ENCODE results near the gene ZFP62. TPM values are rescaled to one million over a fixed set of nuclear protein-coding genes. Genes with fewer than 3 reads are reported as not detected.

The ZFP62 gene
- total RNA-seq, 2 experiments from 2014 or later = 23.2 to 25.2 TPM

DNA sequence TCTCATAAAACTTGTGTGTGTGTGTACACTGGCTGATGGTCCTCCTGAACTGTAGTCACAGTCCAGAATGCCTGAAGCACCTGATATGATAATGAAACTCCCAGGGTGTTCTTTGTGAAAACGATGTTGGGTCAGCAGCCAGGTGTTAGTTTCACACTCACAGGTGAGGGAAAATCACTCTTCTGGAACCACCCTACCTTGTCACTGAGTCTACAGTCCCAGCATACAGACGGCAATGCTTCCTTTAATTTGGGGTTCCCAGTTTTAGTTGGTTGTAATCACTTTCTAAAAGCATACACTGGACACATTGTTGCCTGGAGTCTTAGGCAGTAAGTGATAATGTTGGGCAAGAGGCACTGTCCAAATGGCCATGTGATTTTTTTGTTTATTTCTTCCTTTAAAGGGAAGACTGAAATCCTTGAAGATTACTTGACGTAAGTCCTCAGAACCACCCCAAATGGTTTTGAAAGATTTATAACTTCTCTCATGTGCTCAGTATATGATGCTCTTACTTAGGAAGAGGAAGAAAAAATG is 40.2 kb downstream of the ZFP62 start:
- H3K9me3 Mint-ChIP-seq (ENCODE audit: low read depth) = no peaks in the 10 kb centered on the region
- CTCF ChIA-PET = interaction anchor here (1.4 to 1.6 kb wide), 2 partner anchors 9 to 40 kb away, joined by 3 to 9 read pairs; partner anchors contain the start of gene ZFP62
- peaks cover 17% of the 10 kb centered on the region for H3K4me1 Mint-ChIP-seq
- H3K36me3 Mint-ChIP-seq = no peaks in the 10 kb centered on the region
- ATAC-seq (no peak), DNase-seq (peak; percentile 18)
- H3K27me3 Mint-ChIP-seq = no peaks in the 10 kb centered on the region
- H3K4me3 Mint-ChIP-seq = no peak overlapping the region
- no peak overlapping the region for H3K27ac Mint-ChIP-seq

DNA sequence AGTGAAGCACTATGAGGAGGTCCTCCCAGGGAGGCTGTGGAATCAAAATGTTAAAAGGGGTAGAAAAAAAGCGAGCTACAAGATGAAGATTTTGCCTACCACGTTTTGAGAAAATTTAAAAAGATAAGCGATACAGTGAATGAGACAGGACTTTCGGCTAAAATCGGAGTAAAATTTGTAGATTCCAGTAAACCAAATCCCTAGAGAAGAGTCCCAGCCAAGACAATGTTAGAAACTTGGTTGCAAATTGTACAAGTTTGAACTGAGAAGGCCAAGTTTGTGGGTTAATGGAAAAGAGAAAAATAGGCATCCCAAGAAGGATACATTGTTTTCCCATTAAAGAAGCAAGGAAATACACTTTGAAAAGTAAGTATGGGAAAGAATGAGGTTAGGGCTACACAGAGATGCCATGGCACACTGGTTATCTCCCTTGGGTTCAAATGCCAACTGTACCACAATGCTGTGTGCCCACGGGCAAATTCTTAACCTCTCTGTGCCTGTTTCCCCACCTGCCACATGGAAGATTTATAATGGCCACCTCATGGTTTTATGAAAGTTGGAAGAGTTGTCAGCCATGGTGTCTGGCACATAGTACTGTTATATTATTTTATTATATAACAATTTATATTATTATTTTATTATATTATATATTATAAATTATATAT is 42.3 kb downstream of the ZFP62 start:
- CTCF ChIA-PET = interaction anchor here (0.9 to 1.0 kb wide), 2 partner anchors 12 kb away, joined by 3 read pairs; no protein-coding TSS in a partner anchor
- DNase-seq (no peak), ATAC-seq (no peak)
- Mint-ChIP-seq H3K4me1 (peaks cover 20% of the 10 kb centered on the region), H3K27ac (no peak overlapping the region), H3K36me3 (no peaks in the 10 kb centered on the region), H3K9me3 (ENCODE audit: low read depth) (no peaks in the 10 kb centered on the region), H3K27me3 (no peaks in the 10 kb centered on the region), H3K4me3 (no peak overlapping the region)

DNA sequence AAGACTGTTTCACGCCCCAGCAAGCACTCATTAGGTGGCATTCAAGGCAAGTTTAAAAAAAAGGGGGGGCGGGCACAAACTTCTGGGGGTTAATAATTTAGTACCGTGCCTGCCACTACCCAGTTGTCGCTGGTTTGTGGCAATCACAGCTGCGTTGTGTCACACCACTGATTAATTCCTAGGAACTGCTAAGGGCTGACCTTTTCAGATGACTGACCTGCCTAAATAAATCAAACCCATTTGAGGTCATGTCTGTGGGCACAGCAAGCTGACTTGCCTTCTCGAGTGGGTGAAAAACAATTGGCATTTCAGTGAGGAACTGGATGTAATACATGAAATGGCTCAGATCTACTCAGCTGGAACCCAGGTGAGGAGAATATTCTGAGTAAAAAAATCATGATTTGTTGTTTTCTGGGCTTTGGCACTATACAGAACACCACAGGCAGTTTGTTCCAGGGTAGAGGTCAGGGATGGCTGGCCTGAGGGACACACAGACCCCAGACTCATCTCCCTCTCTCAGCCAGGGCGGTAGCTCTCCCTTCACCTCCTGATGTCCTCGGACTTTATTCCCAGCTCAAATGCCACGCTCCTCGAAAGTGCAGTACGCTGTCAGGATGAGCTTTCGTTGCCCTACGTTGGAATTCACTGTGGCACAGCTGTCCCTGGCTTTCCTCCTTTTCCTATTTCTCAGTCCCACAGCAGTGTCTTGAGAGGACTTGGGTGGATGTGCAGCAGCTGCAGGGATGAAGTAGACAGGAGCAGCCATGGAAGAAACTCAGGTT is 43.0 kb downstream of the ZFP62 start:
- DNase-seq (no peak), ATAC-seq (no peak)
- Mint-ChIP-seq H3K4me1 (peaks cover 24% of the 10 kb centered on the region), H3K9me3 (ENCODE audit: low read depth) (no peaks in the 10 kb centered on the region), H3K27me3 (no peaks in the 10 kb centered on the region), H3K27ac (no peak overlapping the region), H3K4me3 (no peak overlapping the region), H3K36me3 (no peaks in the 10 kb centered on the region)
- CTCF ChIA-PET = interaction anchor here (0.9 to 1.0 kb wide), 3 partner anchors 12 to 15 kb away, joined by 3 read pairs; no protein-coding TSS in a partner anchor

DNA sequence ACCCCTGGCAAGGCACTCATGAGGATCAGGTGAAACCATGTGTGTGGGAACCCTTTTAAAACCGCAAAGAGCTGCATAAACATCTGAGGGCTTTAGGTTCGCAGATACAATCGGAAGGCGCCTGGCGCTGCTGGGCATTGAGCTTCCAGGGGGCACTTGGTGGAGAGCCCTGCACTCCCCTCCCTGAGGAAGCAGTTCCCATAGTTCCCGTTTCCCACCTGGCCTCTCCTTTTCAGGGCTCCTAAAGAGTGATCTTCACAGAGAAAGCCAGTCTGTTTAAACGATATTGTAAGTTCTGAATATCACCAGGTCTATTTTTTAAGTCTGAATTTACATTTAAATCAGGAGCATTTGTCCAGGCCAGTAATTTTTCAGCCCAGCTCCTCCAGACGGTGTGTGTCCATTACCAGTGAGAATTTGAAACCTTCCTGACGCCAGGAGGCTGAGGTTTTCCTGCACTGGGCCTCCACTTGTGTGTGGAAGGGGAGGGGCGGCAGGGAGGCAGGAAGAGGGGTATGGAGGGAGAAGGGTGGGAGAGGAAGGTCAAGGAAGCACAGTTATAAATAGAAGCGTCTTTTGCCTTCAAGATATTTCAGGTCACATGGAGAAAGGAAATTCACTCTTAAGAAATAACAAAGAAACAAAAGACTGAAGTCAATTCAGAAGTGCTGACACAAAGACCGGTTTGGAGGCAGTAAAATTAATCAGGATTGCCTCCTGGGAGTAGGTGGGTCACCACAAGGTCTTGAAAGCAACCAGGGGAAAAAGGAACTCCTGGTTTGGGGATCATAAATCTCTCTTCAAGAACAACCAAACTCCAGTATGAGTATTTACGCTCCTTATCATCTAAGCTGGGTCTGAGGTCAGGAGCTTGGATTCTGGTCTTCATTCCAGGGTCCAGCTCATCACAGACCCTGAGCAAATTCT is 44.2 kb downstream of the ZFP62 start:
- CTCF ChIA-PET = interaction anchor here (1.0 kb wide), 1 partner anchor 14 kb away, joined by 3 read pairs; no protein-coding TSS in a partner anchor
- peak; percentile 25 for DNase-seq

DNA sequence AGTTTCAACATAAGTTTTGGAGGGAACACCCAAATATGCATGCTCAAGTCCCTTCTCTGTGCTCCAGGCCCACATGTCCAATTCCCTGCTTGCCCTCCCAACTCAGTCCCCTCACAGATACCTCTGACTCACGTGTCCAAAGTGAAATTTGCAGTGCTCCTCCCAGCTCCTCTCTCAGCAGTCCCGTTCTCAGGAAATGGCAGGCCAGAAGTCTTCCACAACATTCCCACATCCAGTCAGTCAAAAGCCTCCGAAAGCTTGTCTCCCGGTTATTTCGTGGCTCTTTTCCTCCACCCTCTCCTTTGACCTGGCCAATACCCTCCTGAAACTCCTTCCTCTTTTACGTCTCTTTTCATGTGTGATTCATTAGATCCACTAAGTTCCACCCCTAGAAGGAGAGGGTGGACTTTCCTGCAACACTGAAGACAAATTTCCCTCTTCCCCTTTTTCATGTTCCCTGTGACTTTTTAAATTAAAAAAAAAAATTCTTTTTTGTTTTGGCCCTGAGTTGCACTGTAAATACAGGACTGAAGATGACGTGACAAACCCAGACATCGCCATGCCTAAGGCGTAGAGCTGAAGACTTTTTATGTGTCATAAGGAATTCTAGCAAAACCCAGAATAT is 45.7 kb downstream of the ZFP62 start:
- no peaks in the 10 kb centered on the region for H3K36me3 Mint-ChIP-seq
- DNase-seq (no peak), ATAC-seq (no peak)
- no peak overlapping the region for H3K4me3 Mint-ChIP-seq
- H3K4me1 Mint-ChIP-seq = peaks cover 36% of the 10 kb centered on the region
- no peaks in the 10 kb centered on the region for H3K9me3 Mint-ChIP-seq (ENCODE audit: low read depth)
- CTCF ChIA-PET = no interaction called here
- H3K27me3 Mint-ChIP-seq = no peaks in the 10 kb centered on the region
- no peak overlapping the region for H3K27ac Mint-ChIP-seq

More for the DNA sequence above, 44.2 kb downstream of the ZFP62 start:
- peaks cover 29% of the 10 kb centered on the region for H3K4me1 Mint-ChIP-seq
- H3K4me3 Mint-ChIP-seq = no peak overlapping the region
- no peaks in the 10 kb centered on the region for H3K36me3 Mint-ChIP-seq
- peak; percentile 34 for ATAC-seq
- H3K9me3 Mint-ChIP-seq (ENCODE audit: low read depth) = no peaks in the 10 kb centered on the region
- no peak overlapping the region for H3K27ac Mint-ChIP-seq
- no peaks in the 10 kb centered on the region for H3K27me3 Mint-ChIP-seq

DNA sequence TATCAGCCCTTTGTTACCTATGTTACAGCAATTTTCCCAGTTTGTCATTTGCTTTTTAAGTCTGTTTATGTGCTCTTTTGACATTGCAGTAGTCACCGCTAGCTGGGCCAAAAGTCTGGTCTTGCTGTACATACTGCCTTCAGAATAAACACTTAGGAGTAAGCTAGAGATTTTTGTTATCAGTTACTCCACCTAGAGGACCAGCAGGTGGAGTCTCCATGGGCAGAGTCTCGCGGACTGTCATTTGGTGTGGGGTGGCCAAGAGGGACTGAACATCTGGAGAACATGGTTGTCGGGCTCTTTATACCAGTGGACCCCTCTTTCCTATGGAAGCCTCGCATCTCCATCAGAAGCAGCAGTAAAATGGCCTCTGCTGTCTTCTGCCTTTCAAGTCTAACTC is 47.7 kb downstream of the ZFP62 start:
- Mint-ChIP-seq H3K9me3 (ENCODE audit: low read depth) (no peaks in the 10 kb centered on the region), H3K4me3 (no peak overlapping the region), H3K4me1 (peaks cover 42% of the 10 kb centered on the region), H3K27me3 (no peaks in the 10 kb centered on the region), H3K36me3 (peaks cover 3% of the 10 kb centered on the region), H3K27ac (no peak overlapping the region)
- DNase-seq (no peak), ATAC-seq (no peak)
- CTCF ChIA-PET = interaction anchor here (1.5 to 2.7 kb wide), 4 partner anchors 12 to 56 kb away, joined by 4 to 12 read pairs (median 6); partner anchors contain the start of gene MGAT1

DNA sequence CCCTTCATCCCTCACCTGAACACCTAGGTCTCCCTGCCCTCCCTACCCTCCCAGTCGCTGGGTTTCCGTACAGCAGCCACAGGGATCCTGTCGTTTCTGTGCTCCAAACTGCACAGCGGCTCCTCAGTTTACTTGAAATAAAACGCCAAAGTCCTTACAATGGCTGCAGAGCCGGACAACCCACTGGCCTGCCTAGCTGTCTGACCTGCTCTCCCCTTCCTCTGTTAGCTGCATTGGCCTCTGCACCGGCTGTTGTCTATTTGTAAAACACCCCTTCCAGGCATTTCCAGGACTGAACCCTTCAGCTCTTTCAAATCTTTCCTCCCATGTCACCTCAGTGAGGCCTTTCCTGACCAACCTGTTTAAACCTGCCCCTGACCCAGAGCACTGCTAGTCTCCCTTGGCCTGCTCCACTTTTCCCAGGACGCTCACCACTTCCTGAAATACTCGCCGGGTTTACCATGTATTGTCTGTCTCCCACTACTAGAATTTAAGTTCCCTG is 49.4 kb downstream of the ZFP62 start:
- DNase-seq = no peak
- CTCF ChIA-PET = interaction anchor here (2.7 kb wide), 1 partner anchor 20 kb away, joined by 12 read pairs; no protein-coding TSS in a partner anchor
- peak overlapping the region; percentile 78 for H3K4me3 Mint-ChIP-seq
- H3K9me3 Mint-ChIP-seq (ENCODE audit: low read depth) = no peaks in the 10 kb centered on the region
- peaks cover 54% of the 10 kb centered on the region for H3K4me1 Mint-ChIP-seq
- H3K27me3 Mint-ChIP-seq = no peaks in the 10 kb centered on the region
- H3K36me3 Mint-ChIP-seq = peaks cover 18% of the 10 kb centered on the region
- H3K27ac Mint-ChIP-seq = peak overlapping the region; percentile 100
- ATAC-seq = no peak

DNA sequence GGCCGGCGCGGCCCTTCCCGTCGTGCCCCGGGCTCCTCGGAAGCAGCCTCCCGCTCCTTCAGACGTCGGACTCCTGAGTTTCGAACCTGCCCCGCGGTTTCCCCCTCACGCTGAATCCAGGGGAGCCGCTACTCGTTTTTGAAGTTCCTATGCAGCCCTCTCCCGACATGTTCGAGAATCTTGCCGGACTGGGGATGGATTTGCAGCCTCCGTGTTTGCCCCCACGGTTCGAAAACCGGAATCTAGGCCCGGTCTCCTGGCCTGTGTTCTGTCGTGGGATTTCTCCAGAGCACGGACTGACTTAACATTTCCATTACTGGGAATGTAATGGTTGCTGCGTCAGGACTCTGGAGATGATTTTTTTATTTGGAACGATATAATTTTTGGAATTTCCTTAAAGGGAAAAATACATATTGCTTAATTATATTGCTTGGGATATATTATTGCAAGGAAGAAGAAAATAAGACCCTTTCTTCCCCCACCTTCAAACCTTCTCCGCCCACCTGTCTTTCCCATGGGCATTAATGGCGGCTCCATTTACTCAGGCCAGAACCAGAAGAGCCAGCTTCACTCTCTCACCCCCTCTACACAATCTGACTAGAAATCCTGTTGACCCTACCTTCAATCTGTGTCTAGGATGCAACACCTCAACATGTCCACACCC is 50.0 kb downstream of the ZFP62 start:
- Mint-ChIP-seq H3K9me3 (ENCODE audit: low read depth) (no peaks in the 10 kb centered on the region), H3K4me3 (peak overlapping the region; percentile 78), H3K36me3 (peaks cover 23% of the 10 kb centered on the region), H3K27ac (peak overlapping the region; percentile 100), H3K27me3 (no peaks in the 10 kb centered on the region), H3K4me1 (peaks cover 56% of the 10 kb centered on the region)
- ATAC-seq (no peak), DNase-seq (peak; percentile 81)
- CTCF ChIA-PET = interaction anchor here (0.9 to 1.7 kb wide), 4 partner anchors 9 to 49 kb away, joined by 4 to 14 read pairs (median 4); no protein-coding TSS in a partner anchor

DNA sequence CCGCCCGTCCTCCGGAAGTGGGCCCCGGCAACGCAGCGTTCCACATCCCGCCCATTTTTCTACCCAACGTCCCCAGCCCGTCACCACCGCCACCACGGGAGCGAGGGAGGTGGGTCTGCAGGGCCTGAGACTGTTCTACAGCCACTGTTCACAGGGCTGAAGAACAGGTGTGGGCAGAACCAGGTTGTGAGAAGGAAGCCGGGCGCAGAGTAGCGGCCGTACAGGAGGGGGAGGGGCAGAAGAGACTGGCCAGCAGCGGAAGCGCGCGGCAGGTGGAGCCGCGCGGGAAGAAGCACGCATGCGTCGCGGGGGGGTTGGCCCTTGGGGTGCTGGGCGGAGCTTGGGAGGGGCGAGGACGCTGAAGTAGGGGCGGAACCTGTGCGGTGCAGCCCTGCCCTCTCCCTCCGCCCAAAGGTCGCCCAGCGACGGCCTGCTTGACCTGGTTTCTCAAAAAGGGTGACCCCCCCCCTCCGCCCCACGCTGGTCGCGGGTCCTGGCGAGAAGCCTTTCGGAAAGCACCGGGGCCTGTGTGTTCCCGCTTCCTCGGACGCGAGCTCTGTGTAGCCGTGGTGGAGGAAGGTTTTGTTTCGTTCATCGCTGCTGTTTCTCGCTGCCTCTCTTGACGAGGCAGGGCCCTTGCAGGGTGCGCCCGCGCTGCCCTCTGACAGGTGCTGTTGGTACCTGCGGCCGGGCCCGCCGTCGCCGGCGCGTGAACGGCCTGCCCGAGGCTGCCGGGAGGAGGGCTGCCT is 50.7 kb downstream of the ZFP62 start:
- Mint-ChIP-seq H3K9me3 (ENCODE audit: low read depth) (no peaks in the 10 kb centered on the region), H3K27me3 (no peaks in the 10 kb centered on the region), H3K27ac (peak overlapping the region; percentile 100), H3K4me1 (peaks cover 61% of the 10 kb centered on the region), H3K4me3 (peak overlapping the region; percentile 78), H3K36me3 (peaks cover 25% of the 10 kb centered on the region)
- CTCF ChIA-PET = interaction anchor here (0.8 to 1.7 kb wide), 5 partner anchors 9 to 50 kb away, joined by 3 to 14 read pairs (median 4); no protein-coding TSS in a partner anchor
- ATAC-seq = peak; percentile 82
- DNase-seq = peak; percentile 96

DNA sequence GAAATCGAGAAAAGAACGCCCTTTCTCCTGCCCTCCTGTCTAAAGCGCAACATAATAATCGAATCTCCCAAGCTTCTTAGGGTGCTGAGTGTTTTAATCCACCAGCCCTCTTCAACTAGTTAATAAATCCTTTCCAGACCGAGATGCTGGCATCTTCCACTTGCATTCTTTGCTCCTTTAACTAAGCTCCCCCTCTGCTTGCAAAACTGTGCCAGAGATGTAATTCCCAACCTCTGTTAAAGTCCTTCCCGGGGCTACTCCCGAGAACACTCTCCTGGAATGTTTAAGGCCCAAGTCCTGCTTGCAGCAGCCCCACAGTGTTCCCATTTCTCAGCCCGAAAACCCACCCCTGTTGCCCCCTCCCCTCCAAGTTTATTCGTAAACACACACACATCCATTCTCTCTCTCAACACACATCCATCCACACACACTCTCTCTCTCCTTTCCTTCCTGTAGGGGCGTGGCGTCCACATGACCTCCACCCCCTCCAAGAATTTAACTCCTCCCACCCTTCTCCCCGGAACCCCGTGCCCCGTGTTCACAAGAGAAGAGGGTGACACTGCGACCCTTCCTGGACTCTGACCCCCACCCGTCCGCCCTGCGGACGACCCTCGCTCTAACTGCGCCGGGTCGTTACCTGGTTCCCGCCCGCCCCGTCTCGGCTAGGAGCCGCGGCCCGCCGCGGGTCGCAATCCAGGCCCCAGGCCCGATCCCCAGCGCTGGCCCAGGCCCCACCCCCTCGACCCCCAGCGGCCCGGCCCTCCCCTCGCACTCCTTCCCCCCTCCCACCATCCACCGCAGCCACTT is 51.5 kb downstream of the ZFP62 start:
- H3K9me3 Mint-ChIP-seq (ENCODE audit: low read depth) = no peaks in the 10 kb centered on the region
- DNase-seq (peak; percentile 95), ATAC-seq (peak; percentile 77)
- H3K4me1 Mint-ChIP-seq = peaks cover 65% of the 10 kb centered on the region
- H3K27ac Mint-ChIP-seq = peak overlapping the region; percentile 100
- H3K27me3 Mint-ChIP-seq = no peaks in the 10 kb centered on the region
- H3K4me3 Mint-ChIP-seq = peak overlapping the region; percentile 78
- CTCF ChIA-PET = interaction anchor here (0.8 to 2.5 kb wide), 5 partner anchors 8 to 51 kb away, joined by 3 to 14 read pairs (median 4); partner anchors contain the start of gene ZFP62
- H3K36me3 Mint-ChIP-seq = peaks cover 30% of the 10 kb centered on the region
